Activated naive CD8-positive, alpha-beta T cell (primary cell): ENCODE measurements around the gene PGAM4.
"Not testable (repeated sequence)": the region's sequence is repeated elsewhere in the genome, so short reads cannot be mapped to it uniquely, and the experiment has no call there.

Experiments used
- H3K27ac Mint-ChIP-seq: one replicate; pipeline ENCODE4 v1.8.0; 2021; ENCODE audit warnings: mixed read lengths
- H3K27me3 Mint-ChIP-seq: one replicate; pipeline ENCODE4 v1.8.0; 2021; ENCODE audit warnings: mixed read lengths
- H3K36me3 Mint-ChIP-seq: one replicate; pipeline ENCODE4 v1.8.0; 2021; ENCODE audit warnings: mixed read lengths
- H3K4me1 Mint-ChIP-seq: one replicate; pipeline ENCODE4 v1.8.0; 2021; ENCODE audit warnings: low read depth, mixed read lengths
- H3K4me3 Mint-ChIP-seq: one replicate; pipeline ENCODE4 v1.8.0; 2021; ENCODE audit warnings: mild to moderate bottlenecking, mixed read lengths
- H3K9me3 Mint-ChIP-seq: one replicate; pipeline ENCODE4 v1.8.0; 2021; ENCODE audit warnings: low read depth, mixed read lengths

Gene PGAM4

GRCh38 chrX:77945910-77946545 is 23.4 kb downstream of the PGAM4 start:
- H3K36me3 Mint-ChIP-seq = no peaks in the 10 kb centered on the region
- H3K27ac Mint-ChIP-seq = no peak overlapping the region
- peaks cover 4% of the 10 kb centered on the region for H3K4me1 Mint-ChIP-seq
- no peaks in the 10 kb centered on the region for H3K9me3 Mint-ChIP-seq
- no peak overlapping the region for H3K4me3 Mint-ChIP-seq
- no peaks in the 10 kb centered on the region for H3K27me3 Mint-ChIP-seq

DNA sequence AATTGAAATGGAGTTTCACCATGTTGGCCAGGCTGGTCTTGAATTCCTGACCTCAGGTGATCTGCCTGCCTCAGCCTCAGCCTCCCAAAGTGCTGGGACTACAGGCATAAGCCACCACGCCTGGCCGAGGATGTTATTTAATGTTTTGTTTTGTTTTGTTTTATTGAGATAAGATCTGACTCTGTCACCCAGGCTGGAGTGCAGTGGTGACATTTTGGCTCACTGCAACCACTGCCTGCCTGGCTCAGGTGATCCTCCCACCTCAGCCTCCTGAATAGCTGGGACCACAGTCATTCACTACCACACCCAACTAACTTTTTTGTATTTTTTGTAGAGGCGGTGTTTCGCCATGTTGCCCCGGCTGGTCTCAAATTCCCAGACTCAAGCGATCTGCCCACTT is 24.4 kb downstream of the PGAM4 start:
- H3K36me3 Mint-ChIP-seq, H3K4me3 Mint-ChIP-seq, H3K27me3 Mint-ChIP-seq, H3K9me3 Mint-ChIP-seq, H3K27ac Mint-ChIP-seq, H3K4me1 Mint-ChIP-seq: not testable (repeated sequence)

DNA sequence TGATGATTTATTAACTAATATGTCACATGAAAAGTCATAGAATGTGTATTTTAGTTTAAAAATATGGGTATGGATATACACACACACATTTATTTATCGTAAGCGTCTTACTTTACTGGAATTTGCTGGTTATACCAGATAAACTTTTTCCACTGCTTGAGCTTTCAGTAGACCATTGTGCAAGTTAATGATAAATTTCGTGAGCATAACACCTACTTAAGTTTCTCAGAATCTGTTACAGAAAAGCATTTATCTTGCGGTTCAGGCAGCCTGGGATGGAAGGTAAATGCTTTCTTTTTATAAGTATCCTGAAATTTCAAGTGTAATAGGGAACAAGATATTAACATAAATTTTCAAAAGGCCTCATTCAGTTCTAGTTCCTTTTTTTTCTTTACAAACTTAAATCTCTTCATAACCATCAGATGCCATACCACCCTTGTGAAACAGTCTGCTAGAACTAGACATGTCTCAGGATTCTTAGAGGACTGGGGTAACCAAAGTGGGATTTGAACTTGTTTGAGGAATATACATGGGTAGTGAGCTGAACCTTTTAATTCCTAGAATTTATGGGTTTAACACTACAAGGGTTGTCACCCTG is 31.3 kb downstream of the PGAM4 start:
- no peaks in the 10 kb centered on the region for H3K27me3 Mint-ChIP-seq

DNA sequence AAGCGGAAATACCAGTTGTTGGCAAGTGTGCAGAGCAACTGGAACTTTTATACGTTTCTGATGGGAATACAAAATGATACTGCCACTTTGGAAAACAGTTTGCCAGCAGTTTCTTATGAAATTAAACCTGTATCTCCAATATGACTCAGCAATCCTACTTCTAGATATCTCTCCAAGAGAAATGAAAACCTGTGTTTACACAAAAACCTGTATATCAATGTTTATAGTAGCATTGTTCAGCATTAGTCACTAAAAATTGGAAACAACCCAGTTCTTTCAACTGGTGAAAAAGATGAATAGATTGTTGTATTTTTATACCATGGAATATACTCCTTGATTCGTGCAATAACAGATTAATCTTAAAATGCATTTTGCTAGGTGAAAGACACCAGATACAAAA is 32.1 kb downstream of the PGAM4 start:
- Mint-ChIP-seq H3K4me3 (no peak overlapping the region), H3K27me3 (no peaks in the 10 kb centered on the region), H3K9me3 (no peaks in the 10 kb centered on the region), H3K36me3 (no peaks in the 10 kb centered on the region), H3K27ac (no peak overlapping the region), H3K4me1 (peaks cover 2% of the 10 kb centered on the region)

More for the DNA sequence above, 31.3 kb downstream of the PGAM4 start:
- Mint-ChIP-seq H3K36me3 (no peaks in the 10 kb centered on the region), H3K9me3 (no peaks in the 10 kb centered on the region), H3K4me3 (no peak overlapping the region), H3K4me1 (peaks cover 3% of the 10 kb centered on the region), H3K27ac (no peak overlapping the region)

GRCh38 chrX:77936299-77936698 is 33.1 kb downstream of the PGAM4 start:
- Mint-ChIP-seq H3K4me3 (no peak overlapping the region), H3K27ac (no peak overlapping the region), H3K9me3 (no peaks in the 10 kb centered on the region), H3K36me3 (no peaks in the 10 kb centered on the region), H3K27me3 (no peaks in the 10 kb centered on the region), H3K4me1 (no peaks in the 10 kb centered on the region)

GRCh38 chrX:77935886-77936285 is 33.6 kb downstream of the PGAM4 start:
- no peaks in the 10 kb centered on the region for H3K36me3 Mint-ChIP-seq

GRCh38 chrX:77930581-77930980 is 38.9 kb downstream of the PGAM4 start:
- no peaks in the 10 kb centered on the region for H3K27me3 Mint-ChIP-seq
- no peaks in the 10 kb centered on the region for H3K9me3 Mint-ChIP-seq
- no peak overlapping the region for H3K4me3 Mint-ChIP-seq
- no peak overlapping the region for H3K27ac Mint-ChIP-seq
- H3K36me3 Mint-ChIP-seq = no peaks in the 10 kb centered on the region
- H3K4me1 Mint-ChIP-seq = peaks cover 12% of the 10 kb centered on the region

More at GRCh38 chrX:77935886-77936285, 33.6 kb downstream of the PGAM4 start:
- H3K4me1 Mint-ChIP-seq = no peaks in the 10 kb centered on the region
- H3K9me3 Mint-ChIP-seq = no peaks in the 10 kb centered on the region
- H3K27me3 Mint-ChIP-seq = no peaks in the 10 kb centered on the region
- no peak overlapping the region for H3K27ac Mint-ChIP-seq
- H3K4me3 Mint-ChIP-seq = no peak overlapping the region

GRCh38 chrX:77925764-77926163 is 43.7 kb downstream of the PGAM4 start:
- Mint-ChIP-seq H3K27ac (no peak overlapping the region), H3K9me3 (no peaks in the 10 kb centered on the region), H3K27me3 (no peaks in the 10 kb centered on the region), H3K4me3 (no peak overlapping the region), H3K4me1 (peaks cover 24% of the 10 kb centered on the region), H3K36me3 (peaks cover 2% of the 10 kb centered on the region)

GRCh38 chrX:77924320-77924859 is 45.0 kb downstream of the PGAM4 start:
- Mint-ChIP-seq H3K27ac (no peak overlapping the region), H3K36me3 (peaks cover 2% of the 10 kb centered on the region), H3K9me3 (no peaks in the 10 kb centered on the region), H3K4me3 (no peak overlapping the region), H3K27me3 (no peaks in the 10 kb centered on the region), H3K4me1 (peaks cover 22% of the 10 kb centered on the region)

- Mint-ChIP-seq H3K9me3 (no peaks in the 10 kb centered on the region), H3K4me1 (peaks cover 27% of the 10 kb centered on the region), H3K36me3 (peaks cover 2% of the 10 kb centered on the region), H3K27ac (no peak overlapping the region), H3K27me3 (no peaks in the 10 kb centered on the region), H3K4me3 (no peak overlapping the region)
These were observed 46.7 kb downstream of the PGAM4 start for GRCh38 chrX:77922787-77923186.

GRCh38 chrX:77919370-77919769 is 50.1 kb downstream of the PGAM4 start:
- not testable (repeated sequence) for H3K4me3 Mint-ChIP-seq, H3K9me3 Mint-ChIP-seq, H3K36me3 Mint-ChIP-seq, H3K27ac Mint-ChIP-seq, H3K27me3 Mint-ChIP-seq
- H3K4me1 Mint-ChIP-seq = peaks cover 27% of the 10 kb centered on the region

DNA sequence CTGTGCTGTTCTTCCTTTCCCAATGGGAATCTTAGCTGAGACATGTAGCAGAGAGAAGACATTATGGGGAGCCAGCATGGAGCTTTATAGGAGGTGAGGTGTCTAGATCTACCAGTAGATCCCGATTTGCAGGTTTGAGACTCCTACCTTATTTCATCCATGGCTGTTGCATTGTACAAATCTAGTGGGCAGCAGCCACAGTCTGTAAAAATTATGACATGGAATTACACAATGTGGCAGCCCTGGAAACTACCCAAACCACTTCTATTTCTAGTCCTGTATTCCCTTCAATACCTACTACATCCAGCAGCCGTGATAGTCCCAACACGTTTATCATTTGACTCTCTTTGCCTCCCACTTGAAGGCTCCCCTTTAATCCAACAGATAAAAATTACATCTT is 50.9 kb downstream of the PGAM4 start:
- no peak overlapping the region for H3K4me3 Mint-ChIP-seq
- no peaks in the 10 kb centered on the region for H3K27me3 Mint-ChIP-seq
- H3K27ac Mint-ChIP-seq = no peak overlapping the region
- peaks cover 2% of the 10 kb centered on the region for H3K36me3 Mint-ChIP-seq
- no peaks in the 10 kb centered on the region for H3K9me3 Mint-ChIP-seq
- H3K4me1 Mint-ChIP-seq = peaks cover 28% of the 10 kb centered on the region
